GM12878 (cell line): ENCODE data around the gene ZNF44. TPM values are rescaled to one million over a fixed set of nuclear protein-coding genes. Genes with fewer than 3 reads are reported as not detected.

Experiments used
- DPF2 ChIP-seq: fragments of 450-650 bp; IDR thresholded peaks from 2 replicates; pipeline ENCODE4 v1.6.1; 2017; ENCODE audit warnings: mild to moderate bottlenecking
- ELK1 ChIP-seq: IDR thresholded peaks from 2 replicates; pipeline ENCODE4 v1.6.1; 2012; ENCODE audit warnings: low read depth, low read length, improper control_type of control experiment
- GATAD2B ChIP-seq: fragments of 450-650 bp; conservative IDR thresholded peaks from 2 replicates; pipeline ENCODE4 v1.6.1; 2017; ENCODE audit warnings: low read depth, mild to moderate bottlenecking, moderate library complexity
- IRF3 ChIP-seq: fragments of 450-650 bp; IDR thresholded peaks from 2 replicates; pipeline ENCODE4 v1.6.1; 2014; ENCODE audit warnings: mild to moderate bottlenecking
- MEF2B ChIP-seq: fragments of 450-650 bp; IDR thresholded peaks from 2 replicates; pipeline ENCODE4 v1.6.1; 2018; ENCODE audit warnings: mild to moderate bottlenecking, moderate library complexity; ENCODE audit not compliant: partially characterized antibody, poor library complexity, severe bottlenecking
- MYC ChIP-seq: IDR thresholded peaks from 2 replicates; pipeline ENCODE4 v1.6.1; 2011; ENCODE audit warnings: mild to moderate bottlenecking, low read length, moderate library complexity, inconsistent platforms; ENCODE audit not compliant: insufficient read depth, insufficient replicate concordance, insufficient read length, severe bottlenecking
- NBN ChIP-seq: fragments of 450-650 bp; IDR thresholded peaks from 2 replicates; pipeline ENCODE4 v1.6.1; 2016
- NFYA ChIP-seq: IDR thresholded peaks from 2 replicates; pipeline ENCODE4 v1.6.1; 2011; ENCODE audit warnings: low read depth, mild to moderate bottlenecking, low read length, improper control_type of control experiment, borderline replicate concordance
- NR2C2 ChIP-seq: IDR thresholded peaks from 2 replicates; pipeline ENCODE4 v1.6.1; 2011; ENCODE audit warnings: borderline replicate concordance, low read depth; ENCODE audit not compliant: control insufficient read depth, insufficient read length
- RB1 ChIP-seq: fragments of 450-650 bp; formaldehyde crosslinking; IDR thresholded peaks from 2 replicates; pipeline ENCODE4 v1.6.1; 2017; ENCODE audit warnings: mild to moderate bottlenecking, borderline replicate concordance
- SREBF1 ChIP-seq: IDR thresholded peaks from 2 replicates; pipeline ENCODE4 v1.6.1; 2012; ENCODE audit warnings: mild to moderate bottlenecking, low read length
- WRNIP1 ChIP-seq: IDR thresholded peaks from 2 replicates; pipeline ENCODE4 v1.6.1; 2011; ENCODE audit warnings: low read depth, low read length, improper control_type of control experiment, borderline replicate concordance
- ZBTB4 ChIP-seq: fragments of 450-650 bp; formaldehyde crosslinking; IDR thresholded peaks from 2 replicates; pipeline ENCODE4 v1.4.0; 2022; ENCODE audit warnings: mild to moderate bottlenecking, moderate library complexity
- ZNF207 ChIP-seq: fragments of 450-650 bp; IDR thresholded peaks from 2 replicates; pipeline ENCODE4 v1.6.1; 2014; ENCODE audit warnings: antibody characterized with exemption, mild to moderate bottlenecking, borderline replicate concordance
- polyA plus RNA-seq, 11 experiments: library from polyadenylated mRNA; depleted of rRNA in 4 of 11; unstranded in 6 of 11; stranded (reverse) in 5 of 11; fragments of >200 nt; fragmentation: Nextera tagmentation in 4 of 11; fragmentation: Illumina TruSeq in 1 of 11; extraction: Ambion mirVana in 4 of 11; extraction: Trizol in 1 of 11; gene quantifications; 1 replicate in 1 of 11; 2 replicates in 10 of 11; pipeline versions ENCODE4 v1.2.1 to v1.2.3, GENCODE V29; 2011 to 2016; ENCODE audit warnings: inconsistent platforms in 2 of 11, missing spikeins in 2 of 11, low read depth in 1 of 11
- total RNA-seq, 4 experiments: library from RNA; depleted of rRNA in 3 of 4; stranded (reverse); fragments of >200 nt in 3 of 4; fragmentation: Illumina TruSeq in 1 of 4; extraction: Trizol in 1 of 4; gene quantifications; 2 replicates each; pipeline versions ENCODE4 v1.2.1 to v1.2.3, GENCODE V29; 2013 to 2021
- TF ChIP-seq, protein P1 (sequence below): fragments of 450-650 bp; conservative IDR thresholded peaks from 2 replicates; pipeline ENCODE4 v1.6.1; 2017; ENCODE audit warnings: mild to moderate bottlenecking, moderate library complexity
- TF ChIP-seq, protein P2 (sequence below): IDR thresholded peaks from 2 replicates; pipeline ENCODE4 v1.6.1; 2011; ENCODE audit warnings: borderline replicate concordance, low read depth, mild to moderate bottlenecking, moderate library complexity, low read length; ENCODE audit not compliant: insufficient read depth, poor library complexity, severe bottlenecking
- TF ChIP-seq, protein P3 (sequence below): fragments of 450-650 bp; IDR thresholded peaks from 2 replicates; pipeline ENCODE4 v1.6.1; 2017; ENCODE audit warnings: borderline replicate concordance

Gene ZNF44
- total and polyA plus RNA-seq, 10 of the 15 experiments (the other 5 are each of a cell fraction or from before 2014, with no cell fraction given), result 3.7 to 11.3 (median 5.4) TPM

- TF ChIP-seq ELK1, result no peak; the same call in 1 of the 2 replicates
- TF ChIP-seq DPF2, result peak; percentile 97
- TF ChIP-seq WRNIP1, result no peak
- peak; percentile 81 for TF ChIP-seq IRF3
- TF ChIP-seq GATAD2B, result peak; percentile 38; the same call in 1 of the 2 replicates
- peak; percentile 13 for TF ChIP-seq MEF2B
- 0 out of 2 replicates have a peak, but pooled peaks have one; percentile 31 for TF ChIP-seq ZNF207
- no peak for TF ChIP-seq RB1
- no peak for TF ChIP-seq ZBTB4 (CRISPR knock-in tag)
- TF ChIP-seq, protein P1, sequence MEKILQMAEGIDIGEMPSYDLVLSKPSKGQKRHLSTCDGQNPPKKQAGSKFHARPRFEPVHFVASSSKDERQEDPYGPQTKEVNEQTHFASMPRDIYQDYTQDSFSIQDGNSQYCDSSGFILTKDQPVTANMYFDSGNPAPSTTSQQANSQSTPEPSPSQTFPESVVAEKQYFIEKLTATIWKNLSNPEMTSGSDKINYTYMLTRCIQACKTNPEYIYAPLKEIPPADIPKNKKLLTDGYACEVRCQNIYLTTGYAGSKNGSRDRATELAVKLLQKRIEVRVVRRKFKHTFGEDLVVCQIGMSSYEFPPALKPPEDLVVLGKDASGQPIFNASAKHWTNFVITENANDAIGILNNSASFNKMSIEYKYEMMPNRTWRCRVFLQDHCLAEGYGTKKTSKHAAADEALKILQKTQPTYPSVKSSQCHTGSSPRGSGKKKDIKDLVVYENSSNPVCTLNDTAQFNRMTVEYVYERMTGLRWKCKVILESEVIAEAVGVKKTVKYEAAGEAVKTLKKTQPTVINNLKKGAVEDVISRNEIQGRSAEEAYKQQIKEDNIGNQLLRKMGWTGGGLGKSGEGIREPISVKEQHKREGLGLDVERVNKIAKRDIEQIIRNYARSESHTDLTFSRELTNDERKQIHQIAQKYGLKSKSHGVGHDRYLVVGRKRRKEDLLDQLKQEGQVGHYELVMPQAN, result peak; percentile 80
- TF ChIP-seq NR2C2, result no peak
- TF ChIP-seq, protein P2, sequence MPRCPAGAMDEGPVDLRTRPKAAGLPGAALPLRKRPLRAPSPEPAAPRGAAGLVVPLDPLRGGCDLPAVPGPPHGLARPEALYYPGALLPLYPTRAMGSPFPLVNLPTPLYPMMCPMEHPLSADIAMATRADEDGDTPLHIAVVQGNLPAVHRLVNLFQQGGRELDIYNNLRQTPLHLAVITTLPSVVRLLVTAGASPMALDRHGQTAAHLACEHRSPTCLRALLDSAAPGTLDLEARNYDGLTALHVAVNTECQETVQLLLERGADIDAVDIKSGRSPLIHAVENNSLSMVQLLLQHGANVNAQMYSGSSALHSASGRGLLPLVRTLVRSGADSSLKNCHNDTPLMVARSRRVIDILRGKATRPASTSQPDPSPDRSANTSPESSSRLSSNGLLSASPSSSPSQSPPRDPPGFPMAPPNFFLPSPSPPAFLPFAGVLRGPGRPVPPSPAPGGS, result no peak
- peak; percentile 28; the same call in 1 of the 2 replicates for TF ChIP-seq NFYA
- peak; percentile 56; the same call in 1 of the 2 replicates for TF ChIP-seq NBN
- TF ChIP-seq SREBF1, result no peak
- TF ChIP-seq, protein P3, sequence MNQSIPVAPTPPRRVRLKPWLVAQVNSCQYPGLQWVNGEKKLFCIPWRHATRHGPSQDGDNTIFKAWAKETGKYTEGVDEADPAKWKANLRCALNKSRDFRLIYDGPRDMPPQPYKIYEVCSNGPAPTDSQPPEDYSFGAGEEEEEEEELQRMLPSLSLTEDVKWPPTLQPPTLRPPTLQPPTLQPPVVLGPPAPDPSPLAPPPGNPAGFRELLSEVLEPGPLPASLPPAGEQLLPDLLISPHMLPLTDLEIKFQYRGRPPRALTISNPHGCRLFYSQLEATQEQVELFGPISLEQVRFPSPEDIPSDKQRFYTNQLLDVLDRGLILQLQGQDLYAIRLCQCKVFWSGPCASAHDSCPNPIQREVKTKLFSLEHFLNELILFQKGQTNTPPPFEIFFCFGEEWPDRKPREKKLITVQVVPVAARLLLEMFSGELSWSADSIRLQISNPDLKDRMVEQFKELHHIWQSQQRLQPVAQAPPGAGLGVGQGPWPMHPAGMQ, result no peak
- TF ChIP-seq MYC, result peak; percentile 73
Measured at GRCh38 chr19:12333162-12334159, 38.8 kb upstream of the ZNF44 start, which contains the start of gene ZNF563 (continued).
